Stimulated activated CD8-positive, alpha-beta memory T cell treated with anti-CD3 and anti-CD28 coated beads, Interleukin-12 subunit alpha, Interleukin-12 subunit beta, amount 100 ng/mL, for 24 hours (primary cell): ENCODE data around the gene ATF7.
"Not testable (repeated sequence)": the region's sequence is repeated elsewhere in the genome, so short reads cannot be mapped to it uniquely, and the experiment has no call there.

Source experiments
- DNase-seq: peaks from one replicate; pipeline ENCODE4 v3.0.0-alpha.2; 2020; ENCODE audit errors: extremely low read depth

ATF7 gene

GRCh38 chr12:53627919-53628318 lies 1.7 kb upstream of the ATF7 start:
- DNase-seq = no peak

GRCh38 chr12:53626702-53627169 lies 554 bp upstream of the ATF7 start:
- DNase-seq = no peak

GRCh38 chr12:53625373-53625945 lies 723 bp downstream of the ATF7 start:
- no peak for DNase-seq

- DNase-seq = no peak
Observed at GRCh38 chr12:53624956-53625355, 1.2 kb downstream of the ATF7 start.

GRCh38 chr12:53624458-53624857 lies 1.7 kb downstream of the ATF7 start:
- no peak for DNase-seq

DNA sequence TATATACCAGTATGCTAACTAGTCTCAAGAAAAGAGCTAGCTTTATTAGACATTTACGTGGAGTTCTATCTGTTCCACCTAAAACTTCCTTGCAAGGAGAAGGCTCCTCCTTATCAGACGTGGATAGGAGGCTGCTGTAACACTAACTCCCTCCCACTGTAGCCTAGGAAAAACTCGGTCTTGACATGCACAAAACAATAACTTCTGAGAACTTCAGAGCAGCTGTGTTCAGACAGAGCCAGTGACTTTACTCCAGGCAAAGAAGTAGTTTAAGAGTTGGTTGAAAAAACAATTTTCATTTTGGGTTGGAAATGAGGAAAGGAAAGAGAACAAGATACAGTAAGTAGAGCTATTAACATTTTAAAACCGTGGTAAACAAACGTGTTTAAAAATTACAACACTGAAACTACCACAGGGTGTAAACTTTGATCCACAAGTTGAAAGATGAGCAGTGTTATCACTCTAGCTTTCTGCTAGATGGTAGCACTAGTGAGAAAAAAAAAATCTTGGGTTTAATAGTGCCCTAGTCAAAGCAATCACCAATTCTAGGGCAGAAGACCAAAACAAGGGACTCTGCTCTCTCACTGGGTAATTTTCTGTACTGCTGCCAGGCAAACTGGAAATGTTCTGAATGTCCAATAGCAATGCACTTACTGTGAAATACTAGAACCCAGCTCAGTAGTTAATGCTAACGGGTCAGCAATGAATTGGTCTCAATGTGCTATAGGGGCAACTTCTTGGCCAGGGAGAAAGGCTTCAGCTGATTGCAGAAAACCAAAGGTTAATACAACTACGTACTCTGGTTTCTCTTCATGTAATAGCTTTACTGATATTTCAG lies 2.4 kb downstream of the ATF7 start:
- DNase-seq = no peak

- no peak for DNase-seq
Observed at GRCh38 chr12:53622724-53623123, 3.5 kb downstream of the ATF7 start.

- no peak for DNase-seq
Observed at GRCh38 chr12:53618275-53618674, 7.9 kb downstream of the ATF7 start.

DNA sequence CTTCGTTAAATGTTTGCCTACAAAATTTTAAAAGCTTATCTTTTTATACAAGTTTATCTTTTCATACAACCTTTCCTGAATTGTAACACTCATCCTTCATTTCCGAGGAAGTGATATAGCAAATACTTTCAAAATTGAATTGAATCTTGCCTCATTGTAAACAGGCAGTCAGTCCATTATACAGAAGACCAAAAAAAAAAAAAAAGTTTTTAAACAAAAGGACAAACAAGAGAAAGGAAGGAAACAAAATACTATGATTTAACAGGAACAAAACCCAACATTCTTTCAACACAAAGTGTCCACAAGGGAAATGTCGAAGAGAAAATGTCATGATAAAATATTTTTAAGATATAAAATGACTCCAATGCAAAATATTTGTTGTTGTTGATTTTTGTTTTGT lies 8.5 kb downstream of the ATF7 start:
- no peak for DNase-seq

- DNase-seq = no peak
Observed at GRCh38 chr12:53616950-53617349, 9.2 kb downstream of the ATF7 start.

DNA sequence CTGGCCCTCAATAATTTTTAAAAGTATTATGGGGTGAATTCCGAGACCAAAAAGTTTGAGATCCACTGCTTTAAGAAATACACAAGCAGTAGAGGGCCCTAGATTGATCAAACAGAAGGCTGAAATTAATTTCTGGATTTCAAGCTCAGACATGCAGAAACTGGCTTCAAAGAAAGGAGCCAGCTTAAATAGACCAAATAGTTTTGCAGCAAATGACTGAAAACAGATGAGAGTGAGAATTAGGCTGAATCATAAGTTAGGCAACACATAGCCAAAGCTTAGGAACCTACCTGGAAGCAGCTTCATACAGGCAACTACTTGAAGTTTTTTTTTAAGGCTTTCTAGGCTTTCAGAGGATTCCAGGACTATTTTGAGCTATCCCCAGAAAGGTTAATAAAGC lies 12.4 kb downstream of the ATF7 start:
- no peak for DNase-seq

GRCh38 chr12:53612978-53613377 lies 13.2 kb downstream of the ATF7 start:
- DNase-seq = no peak

- no peak for DNase-seq
Observed at GRCh38 chr12:53611304-53611703, 14.9 kb downstream of the ATF7 start.

- DNase-seq = not testable (repeated sequence)
Observed at GRCh38 chr12:53606688-53607087, 19.5 kb downstream of the ATF7 start.

- DNase-seq = no peak
Observed at GRCh38 chr12:53604581-53604980, 21.6 kb downstream of the ATF7 start.

DNA sequence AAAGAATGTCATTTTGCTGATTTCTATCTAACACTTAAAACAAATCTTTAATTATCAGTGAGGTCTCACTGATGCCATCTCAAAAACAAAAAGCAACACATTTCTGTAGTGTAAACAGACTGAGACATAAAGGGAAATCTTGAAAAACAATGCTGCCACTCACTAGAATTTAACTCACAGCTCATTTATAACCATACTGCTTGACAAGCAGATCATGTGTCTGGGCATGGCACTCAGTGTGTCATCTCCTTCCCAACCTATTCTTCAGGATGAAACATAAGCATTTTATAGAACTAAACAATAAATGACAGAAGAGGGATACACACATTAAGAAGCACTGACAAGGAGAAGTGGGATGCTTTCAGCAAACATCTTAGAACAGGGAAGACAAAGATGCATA lies 22.4 kb downstream of the ATF7 start:
- no peak for DNase-seq

DNA sequence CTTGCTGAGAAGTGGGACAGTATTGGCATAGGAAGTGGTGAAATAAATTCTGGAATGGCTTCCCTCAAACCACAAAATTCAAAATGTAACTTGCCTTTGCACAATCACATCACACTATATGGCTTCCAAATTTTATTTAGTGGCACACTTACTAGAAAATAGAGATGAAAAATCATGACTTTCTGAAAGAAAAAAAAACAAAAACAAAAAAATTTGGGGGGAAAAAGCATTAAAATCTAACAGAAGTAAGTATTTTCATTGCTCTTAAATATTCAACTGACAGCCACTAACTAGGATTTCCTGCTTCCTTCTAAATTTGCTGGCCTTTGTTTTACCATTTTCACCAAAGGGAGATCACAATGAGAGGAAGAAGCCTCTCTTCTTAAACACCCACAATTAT lies 23.0 kb downstream of the ATF7 start:
- DNase-seq = no peak

- DNase-seq = no peak
Observed at GRCh38 chr12:53602176-53602864, 23.9 kb downstream of the ATF7 start.

DNA sequence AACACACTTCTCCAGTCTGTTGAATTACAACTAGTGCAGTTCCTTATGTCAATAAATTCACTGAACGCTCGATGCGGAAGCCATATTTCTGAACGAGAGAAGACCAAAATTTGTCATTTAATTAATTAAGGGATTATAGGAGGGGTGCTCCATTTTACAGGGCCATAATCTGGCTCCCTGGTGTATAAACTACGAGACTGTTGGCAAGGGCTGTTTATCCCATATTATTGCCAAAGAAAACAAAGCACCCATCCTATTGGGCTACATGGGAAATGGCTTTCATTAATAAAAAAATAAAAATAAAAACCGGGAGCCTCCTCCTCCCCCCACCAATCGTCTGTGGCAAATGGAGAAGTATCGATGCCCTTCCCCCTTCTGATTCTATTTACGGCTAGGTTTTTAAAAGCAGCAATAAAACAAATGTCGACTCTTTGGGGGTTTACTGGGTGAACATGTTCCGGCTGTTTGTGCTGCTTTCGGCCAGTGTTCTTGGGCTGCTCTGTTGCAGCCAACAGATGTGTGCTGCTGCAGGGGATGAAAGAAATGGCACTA lies 24.8 kb downstream of the ATF7 start:
- no peak for DNase-seq

- DNase-seq = no peak
Observed at GRCh38 chr12:53600490-53601295, 25.5 kb downstream of the ATF7 start.

DNA sequence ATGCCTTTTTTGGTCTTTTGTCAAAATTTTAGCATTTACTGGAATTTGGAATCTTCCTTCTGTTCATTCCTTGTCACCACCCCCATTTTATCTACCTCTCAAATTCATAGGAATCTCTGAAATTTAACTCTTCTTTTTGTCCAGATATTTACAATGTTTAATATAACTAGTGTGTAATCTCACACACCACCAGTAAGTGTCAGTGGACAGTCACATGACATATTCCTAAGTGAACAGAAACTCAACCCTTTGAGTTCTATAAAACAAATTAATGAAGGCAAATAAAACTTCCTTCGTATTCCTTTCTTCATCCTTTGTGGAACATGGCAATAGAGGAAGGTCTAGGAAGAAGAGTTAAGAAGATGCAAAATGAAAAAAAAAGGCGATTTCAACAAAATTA lies 26.6 kb downstream of the ATF7 start:
- DNase-seq = no peak

DNA sequence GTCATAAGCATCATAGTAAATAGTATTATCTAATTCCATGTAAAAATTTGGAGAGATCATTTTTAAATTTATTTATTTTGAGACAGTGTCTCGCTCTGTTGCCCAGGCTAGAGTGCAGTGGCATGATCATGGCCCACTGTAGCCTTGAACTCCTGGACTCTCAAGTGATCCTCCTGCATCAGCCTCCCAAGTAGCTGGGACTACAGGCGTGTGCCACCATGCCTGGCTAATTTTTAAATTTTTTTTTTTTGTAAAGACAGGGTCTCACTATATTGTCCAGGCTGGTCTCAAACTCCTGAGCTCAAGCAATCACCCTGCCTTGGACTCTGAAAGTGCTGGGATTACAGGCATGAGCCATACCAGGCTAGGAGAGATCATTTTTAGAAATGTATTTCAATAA lies 27.2 kb downstream of the ATF7 start:
- not testable (repeated sequence) for DNase-seq
